K562 (cell line): Measurements from ENCODE around the gene ATAD5. TPM values are rescaled to one million over a fixed set of nuclear protein-coding genes. Genes with fewer than 3 reads are reported as not detected.

ENCODE experiments used
- ADNP ChIP-seq: fragments of 200-800 bp; sonication (Bioruptor generic); IDR thresholded peaks from 2 replicates; pipeline ENCODE4 v1.6.1; 2016; ENCODE audit warnings: missing genetic modification characterization, missing compliant biosample characterization
- ESRRA ChIP-seq: fragments of 450-650 bp; IDR thresholded peaks from 2 replicates; pipeline ENCODE4 v1.6.1; 2014; ENCODE audit warnings: low read depth, mild to moderate bottlenecking, moderate library complexity, borderline replicate concordance
- HDAC1 ChIP-seq, 2 experiments: fragments of 450-650 bp; IDR thresholded peaks; 2 replicates each; pipeline ENCODE4 v1.6.1; 2016 to 2017; ENCODE audit warnings: inconsistent platforms in 1 of 2, mild to moderate bottlenecking in 1 of 2, moderate library complexity in 1 of 2
- PHTF2 ChIP-seq: fragments of 250-450 bp; sonication (Bioruptor Pico); IDR thresholded peaks from 2 replicates; pipeline ENCODE4 v1.5.0; 2021; ENCODE audit warnings: mild to moderate bottlenecking
- RNF2 ChIP-seq: sonication (generic); IDR thresholded peaks from 2 replicates; pipeline ENCODE4 v1.6.1; 2016
- SLC30A9 ChIP-seq: fragments of 250-450 bp; sonication (Bioruptor Pico); IDR thresholded peaks from 2 replicates; pipeline ENCODE4 v1.8.0; 2022; ENCODE audit warnings: mild to moderate bottlenecking, moderate library complexity
- SNIP1 ChIP-seq: fragments of 450-650 bp; IDR thresholded peaks from 2 replicates; pipeline ENCODE4 v1.7.1; 2017; ENCODE audit warnings: low read depth, mild to moderate bottlenecking
- ZNF133 ChIP-seq: fragments of 250-450 bp; sonication (Bioruptor Pico); IDR thresholded peaks from 2 replicates; pipeline ENCODE4 v1.4.0; 2020; ENCODE audit warnings: mild to moderate bottlenecking
- ZNF24 ChIP-seq: fragments of 450-650 bp; IDR thresholded peaks from 2 replicates; pipeline ENCODE4 v1.6.1; 2016
- ZNF311 ChIP-seq: fragments of 250-450 bp; sonication (Bioruptor Pico); IDR thresholded peaks from 2 replicates; pipeline ENCODE4 v1.4.0; 2020; ENCODE audit warnings: mild to moderate bottlenecking, moderate library complexity
- ZNF316 ChIP-seq: fragments of 450-650 bp; IDR thresholded peaks from 2 replicates; pipeline ENCODE4 v1.6.1; 2016
- ZNF589 ChIP-seq: fragments of 200-800 bp; sonication (Bioruptor generic); IDR thresholded peaks from 2 replicates; pipeline ENCODE4 v1.6.1; 2016; ENCODE audit warnings: low read depth, missing genetic modification characterization, missing compliant biosample characterization
- polyA plus RNA-seq, 8 experiments: library from polyadenylated mRNA; depleted of rRNA in 4 of 8; stranded (reverse) in 5 of 8; unstranded in 3 of 8; fragments of >200 nt; fragmentation: Nextera tagmentation in 2 of 8; fragmentation: Illumina TruSeq in 1 of 8; extraction: Ambion mirVana in 2 of 8; extraction: Trizol in 1 of 8; gene quantifications; 2 replicates each; pipeline versions ENCODE4 v1.2.1 to v1.2.3, GENCODE V29; 2011 to 2014; ENCODE audit warnings: inconsistent platforms in 1 of 8, missing spikeins in 1 of 8
- total RNA-seq, 7 experiments: library from RNA; depleted of rRNA in 6 of 7; stranded (reverse); fragments of >200 nt in 6 of 7; fragmentation: Illumina TruSeq in 2 of 7; extraction: Trizol in 2 of 7; gene quantifications; 2 replicates each; pipeline versions ENCODE4 v1.2.1 to v1.2.3, GENCODE V29; 2011 to 2021; ENCODE audit warnings: low replicate concordance in 1 of 7
- TF ChIP-seq, protein P1 (sequence below): fragments of 200-800 bp; sonication (Bioruptor generic); IDR thresholded peaks from 2 replicates; pipeline ENCODE4 v1.6.1; 2017; ENCODE audit warnings: missing genetic modification characterization, missing compliant biosample characterization
- TF ChIP-seq, protein P2 (sequence below), 2 experiments: fragments of 450-650 bp; IDR thresholded peaks; 2 replicates each; pipeline ENCODE4 v1.6.1; 2016
- TF ChIP-seq, protein P3 (sequence below): IDR thresholded peaks from 2 replicates; pipeline ENCODE4 v1.6.1; 2011; ENCODE audit warnings: borderline replicate concordance, low read depth, mild to moderate bottlenecking, moderate library complexity, low read length; ENCODE audit not compliant: insufficient read depth, poor library complexity, severe bottlenecking
- TF ChIP-seq, protein P4 (sequence below): fragments of 450-650 bp; IDR thresholded peaks from 2 replicates; pipeline ENCODE4 v1.6.1; 2017; ENCODE audit warnings: antibody characterized with exemption, mild to moderate bottlenecking

The ATAD5 gene
- total and polyA plus RNA-seq, 9 of the 15 experiments (the other 6 are each of a cell fraction or from before 2014, with no cell fraction given), result 4.6 to 25.6 (median 19.5) TPM

DNA sequence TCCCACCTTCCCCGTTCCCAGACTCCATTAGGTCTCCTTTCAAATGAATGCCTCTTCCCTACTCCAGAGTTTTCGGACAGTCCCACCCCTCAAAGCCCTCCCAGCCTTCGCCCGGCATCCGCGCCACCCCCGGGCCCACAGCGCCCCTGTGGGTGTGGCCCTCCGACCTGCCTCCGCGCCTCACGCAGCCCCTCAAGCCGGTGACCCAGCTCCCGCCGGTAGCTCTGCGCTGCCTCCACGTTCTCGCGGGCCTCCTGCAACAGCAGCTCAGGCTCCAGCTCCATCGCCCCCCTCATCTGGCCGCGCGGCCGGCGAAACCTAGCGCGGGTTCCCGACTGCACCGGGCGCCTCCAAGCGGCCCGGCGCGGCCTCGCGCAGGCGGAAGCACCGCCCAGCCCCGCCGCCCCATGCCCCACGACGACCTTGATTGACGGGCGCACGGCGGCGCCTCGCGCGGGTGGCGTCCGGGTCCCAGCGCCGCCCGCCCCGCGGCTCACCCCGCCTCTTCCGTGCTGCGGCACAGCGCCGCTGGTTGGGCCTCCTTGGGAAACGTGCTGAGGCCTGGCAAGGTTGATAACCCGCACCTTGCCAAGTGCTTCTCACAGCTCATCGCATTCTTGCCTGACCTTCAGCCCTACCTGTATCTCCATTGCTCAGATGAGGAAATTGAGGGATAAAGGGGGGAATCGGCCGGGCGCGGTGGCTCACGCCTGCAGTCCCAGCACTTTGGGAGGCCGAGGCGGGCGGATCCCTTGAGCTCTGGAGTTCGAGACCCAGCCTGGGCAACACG, 7.2 kb upstream of the ATAD5 start, which contains the start of gene CRLF3 (continued):
- TF ChIP-seq, protein P1, sequence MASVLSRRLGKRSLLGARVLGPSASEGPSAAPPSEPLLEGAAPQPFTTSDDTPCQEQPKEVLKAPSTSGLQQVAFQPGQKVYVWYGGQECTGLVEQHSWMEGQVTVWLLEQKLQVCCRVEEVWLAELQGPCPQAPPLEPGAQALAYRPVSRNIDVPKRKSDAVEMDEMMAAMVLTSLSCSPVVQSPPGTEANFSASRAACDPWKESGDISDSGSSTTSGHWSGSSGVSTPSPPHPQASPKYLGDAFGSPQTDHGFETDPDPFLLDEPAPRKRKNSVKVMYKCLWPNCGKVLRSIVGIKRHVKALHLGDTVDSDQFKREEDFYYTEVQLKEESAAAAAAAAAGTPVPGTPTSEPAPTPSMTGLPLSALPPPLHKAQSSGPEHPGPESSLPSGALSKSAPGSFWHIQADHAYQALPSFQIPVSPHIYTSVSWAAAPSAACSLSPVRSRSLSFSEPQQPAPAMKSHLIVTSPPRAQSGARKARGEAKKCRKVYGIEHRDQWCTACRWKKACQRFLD, result peak; percentile 88
- TF ChIP-seq ZNF311 (CRISPR knock-in tag) (no peak), SNIP1 (no peak), ADNP (tag) (peak; percentile 79), PHTF2 (no peak), ZNF133 (CRISPR knock-in tag) (no peak), ZNF24 (peak; percentile 54; the same call in 1 of the 2 replicates), ESRRA (peak; percentile 85), RNF2 (peak; percentile 61; the same call in 1 of the 2 replicates), HDAC1 (IDR thresholded peaks at IDR 0.05) (peak in 1 of 2 experiments; percentile 66; a peak in 2 of 4 replicates), ZNF316 (no peak), SLC30A9 (CRISPR knock-in tag) (no peak), ZNF589 (CRISPR knock-in tag) (peak; percentile 70)
- TF ChIP-seq, protein P2, sequence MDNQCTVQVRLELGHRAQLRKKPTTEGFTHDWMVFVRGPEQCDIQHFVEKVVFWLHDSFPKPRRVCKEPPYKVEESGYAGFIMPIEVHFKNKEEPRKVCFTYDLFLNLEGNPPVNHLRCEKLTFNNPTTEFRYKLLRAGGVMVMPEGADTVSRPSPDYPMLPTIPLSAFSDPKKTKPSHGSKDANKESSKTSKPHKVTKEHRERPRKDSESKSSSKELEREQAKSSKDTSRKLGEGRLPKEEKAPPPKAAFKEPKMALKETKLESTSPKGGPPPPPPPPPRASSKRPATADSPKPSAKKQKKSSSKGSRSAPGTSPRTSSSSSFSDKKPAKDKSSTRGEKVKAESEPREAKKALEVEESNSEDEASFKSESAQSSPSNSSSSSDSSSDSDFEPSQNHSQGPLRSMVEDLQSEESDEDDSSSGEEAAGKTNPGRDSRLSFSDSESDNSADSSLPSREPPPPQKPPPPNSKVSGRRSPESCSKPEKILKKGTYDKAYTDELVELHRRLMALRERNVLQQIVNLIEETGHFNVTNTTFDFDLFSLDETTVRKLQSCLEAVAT (IDR thresholded peaks at IDR 0.05), result peak in 1 of 2 experiments; percentile 54; a peak in 2 of 4 replicates
- TF ChIP-seq, protein P3, sequence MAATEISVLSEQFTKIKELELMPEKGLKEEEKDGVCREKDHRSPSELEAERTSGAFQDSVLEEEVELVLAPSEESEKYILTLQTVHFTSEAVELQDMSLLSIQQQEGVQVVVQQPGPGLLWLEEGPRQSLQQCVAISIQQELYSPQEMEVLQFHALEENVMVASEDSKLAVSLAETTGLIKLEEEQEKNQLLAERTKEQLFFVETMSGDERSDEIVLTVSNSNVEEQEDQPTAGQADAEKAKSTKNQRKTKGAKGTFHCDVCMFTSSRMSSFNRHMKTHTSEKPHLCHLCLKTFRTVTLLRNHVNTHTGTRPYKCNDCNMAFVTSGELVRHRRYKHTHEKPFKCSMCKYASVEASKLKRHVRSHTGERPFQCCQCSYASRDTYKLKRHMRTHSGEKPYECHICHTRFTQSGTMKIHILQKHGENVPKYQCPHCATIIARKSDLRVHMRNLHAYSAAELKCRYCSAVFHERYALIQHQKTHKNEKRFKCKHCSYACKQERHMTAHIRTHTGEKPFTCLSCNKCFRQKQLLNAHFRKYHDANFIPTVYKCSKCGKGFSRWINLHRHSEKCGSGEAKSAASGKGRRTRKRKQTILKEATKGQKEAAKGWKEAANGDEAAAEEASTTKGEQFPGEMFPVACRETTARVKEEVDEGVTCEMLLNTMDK, result peak; percentile 99
- TF ChIP-seq, protein P4, sequence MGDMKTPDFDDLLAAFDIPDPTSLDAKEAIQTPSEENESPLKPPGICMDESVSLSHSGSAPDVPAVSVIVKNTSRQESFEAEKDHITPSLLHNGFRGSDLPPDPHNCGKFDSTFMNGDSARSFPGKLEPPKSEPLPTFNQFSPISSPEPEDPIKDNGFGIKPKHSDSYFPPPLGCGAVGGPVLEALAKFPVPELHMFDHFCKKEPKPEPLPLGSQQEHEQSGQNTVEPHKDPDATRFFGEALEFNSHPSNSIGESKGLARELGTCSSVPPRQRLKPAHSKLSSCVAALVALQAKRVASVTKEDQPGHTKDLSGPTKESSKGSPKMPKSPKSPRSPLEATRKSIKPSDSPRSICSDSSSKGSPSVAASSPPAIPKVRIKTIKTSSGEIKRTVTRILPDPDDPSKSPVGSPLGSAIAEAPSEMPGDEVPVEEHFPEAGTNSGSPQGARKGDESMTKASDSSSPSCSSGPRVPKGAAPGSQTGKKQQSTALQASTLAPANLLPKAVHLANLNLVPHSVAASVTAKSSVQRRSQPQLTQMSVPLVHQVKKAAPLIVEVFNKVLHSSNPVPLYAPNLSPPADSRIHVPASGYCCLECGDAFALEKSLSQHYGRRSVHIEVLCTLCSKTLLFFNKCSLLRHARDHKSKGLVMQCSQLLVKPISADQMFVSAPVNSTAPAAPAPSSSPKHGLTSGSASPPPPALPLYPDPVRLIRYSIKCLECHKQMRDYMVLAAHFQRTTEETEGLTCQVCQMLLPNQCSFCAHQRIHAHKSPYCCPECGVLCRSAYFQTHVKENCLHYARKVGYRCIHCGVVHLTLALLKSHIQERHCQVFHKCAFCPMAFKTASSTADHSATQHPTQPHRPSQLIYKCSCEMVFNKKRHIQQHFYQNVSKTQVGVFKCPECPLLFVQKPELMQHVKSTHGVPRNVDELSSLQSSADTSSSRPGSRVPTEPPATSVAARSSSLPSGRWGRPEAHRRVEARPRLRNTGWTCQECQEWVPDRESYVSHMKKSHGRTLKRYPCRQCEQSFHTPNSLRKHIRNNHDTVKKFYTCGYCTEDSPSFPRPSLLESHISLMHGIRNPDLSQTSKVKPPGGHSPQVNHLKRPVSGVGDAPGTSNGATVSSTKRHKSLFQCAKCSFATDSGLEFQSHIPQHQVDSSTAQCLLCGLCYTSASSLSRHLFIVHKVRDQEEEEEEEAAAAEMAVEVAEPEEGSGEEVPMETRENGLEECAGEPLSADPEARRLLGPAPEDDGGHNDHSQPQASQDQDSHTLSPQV, result peak; percentile 92
